ENCODE measurements around the gene C14orf132. TPM values are rescaled to one million over a fixed set of nuclear protein-coding genes. Genes with fewer than 3 reads are reported as not detected.

Gene C14orf132
- total and polyA plus RNA-seq, 10 of the 15 experiments (the other 5 are each of a cell fraction or from before 2014, with no cell fraction given), result under 0.01 to 1.2 (median 0.03) TPM; not detected in 2

GRCh38 chr14:96027431-96028355 lies 11.5 kb upstream of the C14orf132 start:
- Histone ChIP-seq H3K4me2 (ENCODE audit: control insufficient read depth, insufficient read depth) (no peak overlapping the region), H3K27ac (ENCODE audit: control insufficient read depth, insufficient read depth) (no peak overlapping the region), H3K4me1 (ENCODE audit: control insufficient read depth, insufficient read depth, low read length) (no peaks in the 10 kb centered on the region), H2AFZ (ENCODE audit: control insufficient read depth, low read depth, low read length) (no peak overlapping the region), H3K36me3 (ENCODE audit: control insufficient read depth in 2 of 2, insufficient read depth in 2 of 2, low read length in 1 of 2) (no peaks in the 10 kb centered on the region), H3K9ac (ENCODE audit: control insufficient read depth, insufficient read depth, low read length) (no peak overlapping the region), H3K9me3 (replicated peaks; ENCODE audit: control insufficient read depth, insufficient read depth, low read length) (no peaks in the 10 kb centered on the region), H3K27me3 (replicated peaks in 1 of 2; ENCODE audit: control insufficient read depth in 2 of 2, insufficient read depth in 2 of 2, low read length in 1 of 2) (peaks cover 0 to 3% of the 10 kb centered on the region in 2 experiments; a peak in 3 of 4 replicates), H4K20me1 (ENCODE audit: control insufficient read depth, insufficient read depth) (no peaks in the 10 kb centered on the region), H3K79me2 (ENCODE audit: control insufficient read depth, insufficient read depth, low read length) (no peaks in the 10 kb centered on the region), H3K4me3 (no peak overlapping the region)
- FAIRE-seq, result no peak
- 5% methylated on average over 8 of the region's 8 CpGs for WGBS (ENCODE audit: insufficient coverage, insufficient replicate concordance, low lambda C conversion rate, missing lambda C conversion rate)
- no peak for DNase-seq (ENCODE audit: low read depth, low spot score)
- TF ChIP-seq JUND (IDR thresholded peaks at IDR 0.05; ENCODE audit: low read depth, low read length), result no peak
- no peak for TF ChIP-seq MLLT1 (IDR thresholded peaks at IDR 0.05)
- no peak for TF ChIP-seq BCLAF1 (IDR thresholded peaks at IDR 0.05)
- TF ChIP-seq CHD4 (IDR thresholded peaks at IDR 0.05), result no peak
- TF ChIP-seq STAT1 (conservative IDR thresholded peaks at IDR 0.05), result no peak
- no peak for TF ChIP-seq TCF12 (IDR thresholded peaks at IDR 0.05; ENCODE audit: low read depth, low read length)
- TF ChIP-seq ZBED1 (IDR thresholded peaks at IDR 0.05; ENCODE audit: borderline replicate concordance), result no peak
- no peak for TF ChIP-seq RFX5 (IDR thresholded peaks at IDR 0.05; ENCODE audit: low read depth, low read length)
- no peak for TF ChIP-seq HDGF (IDR thresholded peaks at IDR 0.05)
- TF ChIP-seq BHLHE40 (IDR thresholded peaks at IDR 0.05; ENCODE audit: borderline replicate concordance in 1 of 2, low read depth in 2 of 2, low read length in 1 of 2), result no peak
- in situ Hi-C loops (cut with MboI), result no loop called here
- SMC1A ChIA-PET (ENCODE audit: uncharacterized antibody, unreplicated experiment), result no interaction called here
- no TSS peak for BruUV-seq (replicated peaks)
- POLR2A ChIA-PET, result no interaction called here
- no peak for ATAC-seq
- CTCF ChIA-PET, result no interaction called here
- RAD21 ChIA-PET (ENCODE audit: unreplicated experiment), result no interaction called here
- intact Hi-C loops (cut with micrococcal nuclease; ENCODE audit: unreplicated experiment), result no loop called here
